ENCODE data around the gene KIF3B. TPM values are rescaled to one million over a fixed set of nuclear protein-coding genes. Genes with fewer than 3 reads are reported as not detected.

KIF3B gene
- total and polyA plus RNA-seq, 2 donors (not counting 1 experiment from before 2014, with no cell fraction given) = 12.7 to 17.5 TPM

GRCh38 chr20:32289661-32290431 is 12.4 kb downstream of the KIF3B start:
- Mint-ChIP-seq H3K27ac (no peak overlapping the region), H3K4me1 (peaks cover 67% of the 10 kb centered on the region), H3K9me3 (ENCODE audit: insufficient read depth) (no peaks in the 10 kb centered on the region), H3K4me3 (no peak overlapping the region), H3K27me3 (no peaks in the 10 kb centered on the region)
- peaks cover 0 to 5% of the 10 kb centered on the region in 2 experiments for H3K36me3 ChIP-seq (replicated peaks in 1 of 2; ENCODE audit: control extremely low read depth in 1 of 2, control insufficient read depth in 1 of 2, extremely low read depth in 1 of 2, insufficient read depth in 2 of 2, low read length in 1 of 2)
- 92% methylated on average over 15 of the region's 15 CpGs for WGBS (ENCODE audit: insufficient coverage)
- H4K20me1 ChIP-seq (ENCODE audit: control insufficient read depth, insufficient read depth, low read length, poor library complexity, severe bottlenecking) = no peaks in the 10 kb centered on the region
- H3K4me3 ChIP-seq (ENCODE audit: control extremely low read depth in 1 of 5, extremely low read depth in 1 of 5, insufficient read depth in 1 of 5, low read depth in 2 of 5, low read length in 4 of 5) = no peak overlapping the region
- H3K4me1 ChIP-seq (ENCODE audit: control insufficient read depth in 2 of 2, insufficient read depth in 2 of 2, low read length in 2 of 2) = peaks cover 39% of the 10 kb centered on the region in 2 donors
- intact Hi-C loops (cut with micrococcal nuclease) = no loop called here
- no peaks in the 10 kb centered on the region for H3K9me3 ChIP-seq (ENCODE audit: control extremely low read depth in 1 of 3, control insufficient read depth in 2 of 3, insufficient read depth in 1 of 3, low read length in 2 of 3)
- H2AFZ ChIP-seq (ENCODE audit: insufficient read depth, low read depth, low read length, poor library complexity, severe bottlenecking) = no peak overlapping the region
- CTCF ChIA-PET = interaction anchor here (1.3 kb wide), 1 partner anchor 11 kb away, joined by 4 read pairs; no protein-coding TSS in a partner anchor
- H3K4me2 ChIP-seq (replicated peaks; ENCODE audit: low read depth, low read length, poor library complexity, severe bottlenecking) = peak overlapping the region; percentile 4
- no peaks in the 10 kb centered on the region for H3K27me3 ChIP-seq (replicated peaks in 1 of 4; ENCODE audit: control extremely low read depth in 1 of 4, control insufficient read depth in 3 of 4, insufficient read depth in 4 of 4, low read length in 3 of 4)
- ATAC-seq (ENCODE audit: low read depth) = no peak
- H3K9ac ChIP-seq (ENCODE audit: low read length) = no peak overlapping the region
- peak overlapping the region in 1 of 2 donors; percentile 5 for H3K27ac ChIP-seq (ENCODE audit: low read length in 2 of 2)
- TF ChIP-seq, protein P1, sequence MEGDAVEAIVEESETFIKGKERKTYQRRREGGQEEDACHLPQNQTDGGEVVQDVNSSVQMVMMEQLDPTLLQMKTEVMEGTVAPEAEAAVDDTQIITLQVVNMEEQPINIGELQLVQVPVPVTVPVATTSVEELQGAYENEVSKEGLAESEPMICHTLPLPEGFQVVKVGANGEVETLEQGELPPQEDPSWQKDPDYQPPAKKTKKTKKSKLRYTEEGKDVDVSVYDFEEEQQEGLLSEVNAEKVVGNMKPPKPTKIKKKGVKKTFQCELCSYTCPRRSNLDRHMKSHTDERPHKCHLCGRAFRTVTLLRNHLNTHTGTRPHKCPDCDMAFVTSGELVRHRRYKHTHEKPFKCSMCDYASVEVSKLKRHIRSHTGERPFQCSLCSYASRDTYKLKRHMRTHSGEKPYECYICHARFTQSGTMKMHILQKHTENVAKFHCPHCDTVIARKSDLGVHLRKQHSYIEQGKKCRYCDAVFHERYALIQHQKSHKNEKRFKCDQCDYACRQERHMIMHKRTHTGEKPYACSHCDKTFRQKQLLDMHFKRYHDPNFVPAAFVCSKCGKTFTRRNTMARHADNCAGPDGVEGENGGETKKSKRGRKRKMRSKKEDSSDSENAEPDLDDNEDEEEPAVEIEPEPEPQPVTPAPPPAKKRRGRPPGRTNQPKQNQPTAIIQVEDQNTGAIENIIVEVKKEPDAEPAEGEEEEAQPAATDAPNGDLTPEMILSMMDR (IDR thresholded peaks at IDR 0.05) = no peak
- TF ChIP-seq EZH2 (IDR thresholded peaks at IDR 0.05; ENCODE audit: borderline replicate concordance, insufficient read depth, low read depth, low read length, poor library complexity, severe bottlenecking) = no peak
- peaks cover 94% of the 10 kb centered on the region for H3K79me2 ChIP-seq (ENCODE audit: control insufficient read depth, insufficient read depth, low read length)
- no peak for DNase-seq
- POLR2A ChIA-PET = interaction anchor here (0.7 kb wide), 1 partner anchor 25 kb away, joined by 3 read pairs; no protein-coding TSS in a partner anchor

GRCh38 chr20:32291166-32291565 is 13.7 kb downstream of the KIF3B start:
- no peak for DNase-seq
- no peak overlapping the region for H3K27ac ChIP-seq (ENCODE audit: low read length in 2 of 2)
- ChIA-PET CTCF (no interaction called here), POLR2A (interaction anchor here (0.5 to 0.7 kb wide), 2 partner anchors 12 to 339 kb away, joined by 3 read pairs; no protein-coding TSS in a partner anchor)
- Mint-ChIP-seq H3K9me3 (ENCODE audit: insufficient read depth) (no peaks in the 10 kb centered on the region), H3K4me1 (peaks cover 56% of the 10 kb centered on the region), H3K4me3 (no peak overlapping the region), H3K27me3 (no peaks in the 10 kb centered on the region), H3K27ac (no peak overlapping the region)
- WGBS (ENCODE audit: insufficient coverage) = no CpG with 5 or more reads among the region's 1 CpG
- H3K27me3 ChIP-seq (replicated peaks in 1 of 4; ENCODE audit: control extremely low read depth in 1 of 4, control insufficient read depth in 3 of 4, insufficient read depth in 4 of 4, low read length in 3 of 4) = no peaks in the 10 kb centered on the region
- no peaks in the 10 kb centered on the region for H3K9me3 ChIP-seq (ENCODE audit: control extremely low read depth in 1 of 3, control insufficient read depth in 2 of 3, insufficient read depth in 1 of 3, low read length in 2 of 3)
- H3K4me1 ChIP-seq (ENCODE audit: control insufficient read depth in 2 of 2, insufficient read depth in 2 of 2, low read length in 2 of 2) = peaks cover 27 to 29% of the 10 kb centered on the region in 2 donors
- no peak for TF ChIP-seq EZH2 (IDR thresholded peaks at IDR 0.05; ENCODE audit: borderline replicate concordance, insufficient read depth, low read depth, low read length, poor library complexity, severe bottlenecking)
- TF ChIP-seq, protein P1 (IDR thresholded peaks at IDR 0.05) = no peak
- no peak overlapping the region for H2AFZ ChIP-seq (ENCODE audit: insufficient read depth, low read depth, low read length, poor library complexity, severe bottlenecking)
- no peak overlapping the region for H3K4me3 ChIP-seq (ENCODE audit: control extremely low read depth in 1 of 5, extremely low read depth in 1 of 5, insufficient read depth in 1 of 5, low read depth in 2 of 5, low read length in 4 of 5)
- H4K20me1 ChIP-seq (ENCODE audit: control insufficient read depth, insufficient read depth, low read length, poor library complexity, severe bottlenecking) = peaks cover 5% of the 10 kb centered on the region
- intact Hi-C loops (cut with micrococcal nuclease) = no loop called here
- H3K4me2 ChIP-seq (replicated peaks; ENCODE audit: low read depth, low read length, poor library complexity, severe bottlenecking) = no peak overlapping the region
- peaks cover 0 to 5% of the 10 kb centered on the region in 2 experiments for H3K36me3 ChIP-seq (replicated peaks in 1 of 2; ENCODE audit: control extremely low read depth in 1 of 2, control insufficient read depth in 1 of 2, extremely low read depth in 1 of 2, insufficient read depth in 2 of 2, low read length in 1 of 2)
- H3K9ac ChIP-seq (ENCODE audit: low read length) = no peak overlapping the region
- peaks cover 99% of the 10 kb centered on the region for H3K79me2 ChIP-seq (ENCODE audit: control insufficient read depth, insufficient read depth, low read length)
- ATAC-seq (ENCODE audit: low read depth) = no peak

Measured in B cell (primary cell).